ENCODE data around the gene ASPHD2.

Gene ASPHD2

GRCh38 chr22:26462051-26462450 lies 33.0 kb downstream of the ASPHD2 start:
- TF ChIP-seq CTCF (IDR thresholded peaks at IDR 0.05; ENCODE audit: control insufficient read depth, insufficient read depth, low read depth, low read length, missing control alignments), result no peak
- H3K4me3 ChIP-seq (ENCODE audit: control insufficient read depth, low read depth, low read length), result no peak overlapping the region
- no peak for DNase-seq (ENCODE audit: low read depth)

DNA sequence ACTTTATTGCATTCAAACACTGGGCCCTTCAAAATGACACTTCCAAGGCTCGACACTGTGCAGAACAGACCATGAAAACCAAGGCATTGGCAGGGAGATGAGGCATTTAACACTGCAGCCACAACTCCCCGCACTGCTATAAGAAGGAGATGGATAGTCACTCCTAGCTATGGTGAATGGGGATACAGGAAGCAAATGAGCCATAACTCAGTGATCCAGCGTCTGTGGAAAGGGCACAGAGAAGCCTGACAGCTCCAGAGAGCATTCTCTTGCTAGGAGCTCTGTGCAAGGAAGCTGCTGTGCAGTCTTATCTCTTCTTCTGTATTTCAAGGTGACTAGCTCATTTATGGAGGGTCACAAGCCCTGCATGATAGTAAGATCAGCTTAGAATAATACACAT lies 33.6 kb downstream of the ASPHD2 start:
- no peak overlapping the region for H3K4me3 ChIP-seq (ENCODE audit: control insufficient read depth, low read depth, low read length)
- no peak for TF ChIP-seq CTCF (IDR thresholded peaks at IDR 0.05; ENCODE audit: control insufficient read depth, insufficient read depth, low read depth, low read length, missing control alignments)
- no peak for DNase-seq (ENCODE audit: low read depth)

DNA sequence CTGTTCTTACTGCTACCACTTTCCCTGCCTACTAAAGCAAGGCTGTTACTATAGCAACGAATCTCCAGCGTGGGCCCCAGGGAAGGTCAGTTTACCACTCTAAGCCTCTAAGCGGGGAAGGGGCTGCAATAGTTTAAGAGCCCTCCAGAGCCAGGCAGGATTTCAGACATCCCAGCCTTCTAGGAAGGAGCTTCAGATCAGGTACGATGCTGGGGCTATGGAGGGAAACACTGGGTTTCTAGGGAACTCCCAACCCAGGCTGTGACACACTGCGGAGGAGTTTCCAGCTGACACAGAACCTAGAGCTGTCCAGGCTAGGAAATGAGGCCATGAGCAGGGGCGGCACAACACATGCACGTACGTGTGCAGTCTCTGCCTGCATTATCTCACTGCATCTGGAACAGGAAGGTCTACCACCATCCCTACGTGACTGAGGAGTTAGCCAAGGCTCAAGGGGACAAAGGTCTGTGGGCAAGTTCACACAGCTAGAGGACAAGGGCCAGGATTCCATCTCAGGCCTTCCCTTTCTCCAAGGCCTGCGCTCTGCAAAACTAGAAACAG lies 34.1 kb downstream of the ASPHD2 start:
- TF ChIP-seq CTCF (IDR thresholded peaks at IDR 0.05; ENCODE audit: control insufficient read depth, insufficient read depth, low read depth, low read length, missing control alignments), result no peak
- H3K4me3 ChIP-seq (ENCODE audit: control insufficient read depth, low read depth, low read length), result no peak overlapping the region
- no peak for DNase-seq (ENCODE audit: low read depth)

DNA sequence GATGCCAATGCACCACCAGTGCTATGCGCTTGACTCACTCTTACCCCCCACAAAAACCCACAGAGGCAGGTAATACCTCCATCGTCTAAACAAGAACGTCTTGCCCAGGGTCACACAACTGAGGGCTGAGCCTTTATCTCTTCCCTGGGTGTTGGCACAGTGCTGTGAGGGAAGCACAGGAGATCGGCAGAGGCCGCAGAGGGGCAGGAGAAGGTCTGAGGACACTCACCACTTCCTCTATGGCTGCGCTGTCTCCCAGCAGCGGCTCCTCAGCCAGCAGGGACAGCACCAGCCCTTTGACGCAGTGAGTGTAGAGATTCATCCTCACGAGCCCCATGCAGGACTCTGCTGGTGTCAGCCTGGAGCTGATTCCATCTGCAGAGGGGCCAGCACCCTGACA lies 34.6 kb downstream of the ASPHD2 start:
- H3K4me3 ChIP-seq (ENCODE audit: control insufficient read depth, low read depth, low read length), result no peak overlapping the region
- no peak for TF ChIP-seq CTCF (IDR thresholded peaks at IDR 0.05; ENCODE audit: control insufficient read depth, insufficient read depth, low read depth, low read length, missing control alignments)
- no peak for DNase-seq (ENCODE audit: low read depth)

- no peak for TF ChIP-seq CTCF (IDR thresholded peaks at IDR 0.05; ENCODE audit: control insufficient read depth, insufficient read depth, low read depth, low read length, missing control alignments)
- no peak overlapping the region for H3K4me3 ChIP-seq (ENCODE audit: control insufficient read depth, low read depth, low read length)
- DNase-seq (ENCODE audit: low read depth), result no peak
Measured at GRCh38 chr22:26464312-26464711, 35.3 kb downstream of the ASPHD2 start.

DNA sequence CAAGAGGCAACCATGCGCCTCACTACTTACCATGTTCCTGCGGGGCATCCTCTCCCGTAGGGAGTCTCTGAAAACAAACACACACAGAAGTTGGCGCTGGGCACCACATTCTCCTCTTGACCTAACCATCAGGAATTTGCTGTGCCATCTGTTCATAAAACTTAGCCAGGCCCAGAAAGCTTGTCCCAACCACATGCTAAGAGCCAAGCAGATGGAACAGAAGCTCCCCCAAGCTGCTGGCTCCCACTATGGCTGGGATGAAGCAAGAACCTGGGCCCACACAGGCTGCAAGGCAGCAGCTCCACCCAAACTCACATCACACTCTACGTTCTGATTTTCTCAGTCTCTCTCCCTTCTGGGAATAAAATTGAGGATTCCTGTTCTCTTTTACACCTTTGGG lies 37.1 kb downstream of the ASPHD2 start:
- no peak for TF ChIP-seq CTCF (IDR thresholded peaks at IDR 0.05; ENCODE audit: control insufficient read depth, insufficient read depth, low read depth, low read length, missing control alignments)
- no peak for DNase-seq (ENCODE audit: low read depth)
- H3K4me3 ChIP-seq (ENCODE audit: control insufficient read depth, low read depth, low read length), result no peak overlapping the region

- H3K4me3 ChIP-seq (ENCODE audit: control insufficient read depth, low read depth, low read length), result no peak overlapping the region
- no peak for DNase-seq (ENCODE audit: low read depth)
- TF ChIP-seq CTCF (IDR thresholded peaks at IDR 0.05; ENCODE audit: control insufficient read depth, insufficient read depth, low read depth, low read length, missing control alignments), result no peak
Measured at GRCh38 chr22:26470807-26471206, 41.7 kb downstream of the ASPHD2 start.
